ENCODE data around the gene ITPK1.

GRCh38 chr14:93054006-93054405, 61.7 kb downstream of the ITPK1 start:
- no peak for TF ChIP-seq REST (IDR thresholded peaks at IDR 0.05; ENCODE audit: unreplicated experiment)
- TF ChIP-seq, protein P1, sequence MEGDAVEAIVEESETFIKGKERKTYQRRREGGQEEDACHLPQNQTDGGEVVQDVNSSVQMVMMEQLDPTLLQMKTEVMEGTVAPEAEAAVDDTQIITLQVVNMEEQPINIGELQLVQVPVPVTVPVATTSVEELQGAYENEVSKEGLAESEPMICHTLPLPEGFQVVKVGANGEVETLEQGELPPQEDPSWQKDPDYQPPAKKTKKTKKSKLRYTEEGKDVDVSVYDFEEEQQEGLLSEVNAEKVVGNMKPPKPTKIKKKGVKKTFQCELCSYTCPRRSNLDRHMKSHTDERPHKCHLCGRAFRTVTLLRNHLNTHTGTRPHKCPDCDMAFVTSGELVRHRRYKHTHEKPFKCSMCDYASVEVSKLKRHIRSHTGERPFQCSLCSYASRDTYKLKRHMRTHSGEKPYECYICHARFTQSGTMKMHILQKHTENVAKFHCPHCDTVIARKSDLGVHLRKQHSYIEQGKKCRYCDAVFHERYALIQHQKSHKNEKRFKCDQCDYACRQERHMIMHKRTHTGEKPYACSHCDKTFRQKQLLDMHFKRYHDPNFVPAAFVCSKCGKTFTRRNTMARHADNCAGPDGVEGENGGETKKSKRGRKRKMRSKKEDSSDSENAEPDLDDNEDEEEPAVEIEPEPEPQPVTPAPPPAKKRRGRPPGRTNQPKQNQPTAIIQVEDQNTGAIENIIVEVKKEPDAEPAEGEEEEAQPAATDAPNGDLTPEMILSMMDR (conservative IDR thresholded peaks at IDR 0.05; ENCODE audit: low read depth in 2 of 2) = no peak
- no peak for TF ChIP-seq NANOG (IDR thresholded peaks at IDR 0.05; ENCODE audit: borderline replicate concordance)

Data from GM23338 (cell line).